IMR-90 (cell line): ENCODE measurements around the gene BRD1. TPM values are rescaled to one million over a fixed set of nuclear protein-coding genes. Genes with fewer than 3 reads are reported as not detected.
A peak's percentile ranks its signal among the peaks of the same experiment; 100 is the strongest.

Experiments used
- ATAC-seq: fragments of 200-7000 bp; cut with Tn5 transposase; 2 replicates; pipeline ENCODE4 v1.9.1; 2020; ENCODE audit warnings: low read depth, mild to moderate bottlenecking, moderate library complexity
- BruUV-seq: library from RNA; stranded (reverse); fragments of 400-500 nt; replicated peaks from 2 replicates; lab custom pipeline; 2021; lab: Mats Ljungman, UMichigan
- CTCF ChIA-PET: fragments of 300-600 bp; formaldehyde crosslinking; extraction: SDS; loops from one replicate; lab custom pipeline; 2021; ENCODE audit warnings: antibody characterized with exemption; lab: Yijun Ruan, JAX
- POLR2A ChIA-PET: fragments of 300-600 bp; sonication (Branson Sonifier 250); formaldehyde crosslinking; loops from one replicate; lab custom pipeline; 2022; ENCODE audit warnings: antibody characterized with exemption; ENCODE audit not compliant: unreplicated experiment; lab: Charles Lee
- DNase-seq: peaks from one replicate; pipeline ENCODE4 v3.0.0; 2013
- H2AFZ ChIP-seq: replicated peaks from 2 replicates; pipeline ENCODE3; 2013; ENCODE audit warnings: low read length, mild to moderate bottlenecking; ENCODE audit not compliant: poor library complexity
- H2AK5ac ChIP-seq: 2 replicates; pipeline ENCODE4 v1.6.1; 2013; ENCODE audit warnings: low read depth, low read length, inconsistent platforms
- H2AK9ac ChIP-seq: replicated peaks from 2 replicates; pipeline ENCODE3; 2013; ENCODE audit warnings: mild to moderate bottlenecking, low read depth, low read length, moderate library complexity; ENCODE audit not compliant: poor library complexity
- H2BK120ac ChIP-seq: 2 replicates; pipeline ENCODE4 v1.6.1; 2013; ENCODE audit warnings: low read depth, low read length, inconsistent platforms
- H2BK15ac ChIP-seq: 3 replicates; pipeline ENCODE4 v1.6.1; 2013; ENCODE audit warnings: low read depth, low read length, inconsistent platforms
- H2BK20ac ChIP-seq: 2 replicates; pipeline ENCODE4 v1.6.1; 2013; ENCODE audit warnings: low read depth, mild to moderate bottlenecking, inconsistent platforms, low read length, moderate library complexity
- H2BK5ac ChIP-seq: 2 replicates; pipeline ENCODE4 v1.6.1; 2013; ENCODE audit warnings: mild to moderate bottlenecking, low read depth, low read length, inconsistent platforms; ENCODE audit not compliant: poor library complexity, severe bottlenecking
- H3K14ac ChIP-seq: replicated peaks from 2 replicates; pipeline ENCODE4 v1.6.1; 2013; ENCODE audit warnings: low read depth, low read length, inconsistent platforms
- H3K18ac ChIP-seq: 2 replicates; pipeline ENCODE4 v1.6.1; 2013; ENCODE audit warnings: low read depth, low read length, control low read depth
- H3K23ac ChIP-seq: 2 replicates; pipeline ENCODE4 v1.6.1; 2013; ENCODE audit warnings: low read depth, low read length, inconsistent platforms
- H3K27ac ChIP-seq: 2 replicates; pipeline ENCODE4 v1.5.1; 2013; ENCODE audit warnings: mild to moderate bottlenecking, control low read depth, low read length; ENCODE audit not compliant: insufficient read depth
- H3K27me3 ChIP-seq: 2 replicates; pipeline ENCODE4 v1.6.1; 2013; ENCODE audit warnings: low read length; ENCODE audit not compliant: control insufficient read depth, insufficient read depth
- H3K36me3 ChIP-seq: 2 replicates; pipeline ENCODE4 v1.6.1; 2013; ENCODE audit warnings: low read length, mixed read lengths; ENCODE audit not compliant: control insufficient read depth, insufficient read depth
- H3K4ac ChIP-seq: 2 replicates; pipeline ENCODE4 v1.6.1; 2013; ENCODE audit warnings: low read depth, low read length, inconsistent platforms
- H3K4me1 ChIP-seq: 2 replicates; pipeline ENCODE4 v1.6.1; 2013; ENCODE audit warnings: low read length, mixed read lengths; ENCODE audit not compliant: control insufficient read depth, insufficient read depth
- H3K4me2 ChIP-seq: 2 replicates; pipeline ENCODE4 v1.6.1; 2013; ENCODE audit warnings: low read depth, mild to moderate bottlenecking, control low read depth, low read length, moderate library complexity
- H3K4me3 ChIP-seq: 2 replicates; pipeline ENCODE4 v1.5.1; 2013; ENCODE audit warnings: low read depth, mild to moderate bottlenecking, control low read depth, low read length, moderate library complexity; ENCODE audit not compliant: insufficient read depth
- H3K56ac ChIP-seq: 2 replicates; pipeline ENCODE4 v1.6.1; 2013; ENCODE audit warnings: low read length, inconsistent platforms; ENCODE audit not compliant: insufficient read depth; ENCODE audit errors: extremely low read depth
- H3K79me1 ChIP-seq, 2 experiments: 2 replicates each; pipeline ENCODE4 v1.6.1; 2013; ENCODE audit warnings: low read length in 2 of 2, inconsistent platforms in 1 of 2, low read depth in 1 of 2
- H3K9ac ChIP-seq: 2 replicates; pipeline ENCODE4 v1.6.1; 2013; ENCODE audit warnings: low read depth, low read length, control low read depth
- H3K9me1 ChIP-seq: 2 replicates; pipeline ENCODE4 v1.6.1; 2013; ENCODE audit warnings: low read length, inconsistent platforms; ENCODE audit not compliant: insufficient read depth
- H3K9me3 ChIP-seq: 2 replicates; pipeline ENCODE4 v1.6.1; 2013; ENCODE audit warnings: low read length; ENCODE audit not compliant: control insufficient read depth, insufficient read depth
- H4K20me1 ChIP-seq: 2 replicates; pipeline ENCODE4 v1.6.1; 2013; ENCODE audit warnings: low read length, inconsistent platforms; ENCODE audit not compliant: insufficient read depth
- H4K5ac ChIP-seq: 2 replicates; pipeline ENCODE4 v1.6.1; 2013; ENCODE audit warnings: mild to moderate bottlenecking, low read depth, low read length, control low read depth
- H4K8ac ChIP-seq, 2 experiments: 2 replicates each; pipeline ENCODE4 v1.6.1; 2013; ENCODE audit warnings: low read depth in 2 of 2, low read length in 2 of 2, control low read depth in 1 of 2, inconsistent platforms in 1 of 2
- H4K91ac ChIP-seq: 2 replicates; pipeline ENCODE4 v1.6.1; 2013; ENCODE audit warnings: low read depth, low read length, inconsistent platforms; ENCODE audit not compliant: insufficient read depth
- BHLHE40 ChIP-seq: fragments of 150-350 bp; IDR thresholded peaks from 2 replicates; pipeline ENCODE4 v1.6.1; 2016; ENCODE audit warnings: mild to moderate bottlenecking, low read depth, low read length
- CHD1 ChIP-seq: IDR thresholded peaks from 2 replicates; pipeline ENCODE4 v1.6.1; 2012; ENCODE audit warnings: low read depth, low read length, improper control_type of control experiment
- MAFK ChIP-seq: IDR thresholded peaks from 2 replicates; pipeline ENCODE4 v1.6.1; 2012; ENCODE audit warnings: low read depth, low read length, improper control_type of control experiment
- MAZ ChIP-seq: IDR thresholded peaks from 2 replicates; pipeline ENCODE4 v1.6.1; 2012; ENCODE audit warnings: low read depth, mild to moderate bottlenecking, low read length, improper control_type of control experiment, moderate library complexity, borderline replicate concordance
- MXI1 ChIP-seq: IDR thresholded peaks from 2 replicates; pipeline ENCODE4 v1.6.1; 2012; ENCODE audit warnings: low read depth, mild to moderate bottlenecking, low read length, moderate library complexity, borderline replicate concordance
- NFE2L2 ChIP-seq: fragments of 150-350 bp; IDR thresholded peaks from 2 replicates; pipeline ENCODE4 v1.6.1; 2016; ENCODE audit warnings: low read depth, mild to moderate bottlenecking, low read length
- POLR2A ChIP-seq: IDR thresholded peaks from 2 replicates; pipeline ENCODE4 v1.6.1; 2012; ENCODE audit warnings: mild to moderate bottlenecking, low read depth, low read length
- RAD21 ChIP-seq: IDR thresholded peaks from 2 replicates; pipeline ENCODE4 v1.6.1; 2012; ENCODE audit warnings: low read length, improper control_type of control experiment
- RCOR1 ChIP-seq: IDR thresholded peaks from 2 replicates; pipeline ENCODE4 v1.6.1; 2012; ENCODE audit warnings: mild to moderate bottlenecking, low read length, improper control_type of control experiment; ENCODE audit not compliant: insufficient replicate concordance
- RFX5 ChIP-seq: IDR thresholded peaks from 2 replicates; pipeline ENCODE4 v1.8.0; 2012; ENCODE audit warnings: low read depth, mild to moderate bottlenecking, low read length, moderate library complexity
- SMC3 ChIP-seq: fragments of 150-350 bp; IDR thresholded peaks from 2 replicates; pipeline ENCODE4 v1.6.1; 2016; ENCODE audit warnings: low read depth, mild to moderate bottlenecking, antibody characterized with exemption, low read length, moderate library complexity
- WGBS, 2 experiments: methylation state at CpG; one replicate each; pipeline versions ENCODE4 v1.1.5 to v1.1.7; 2013; ENCODE audit warnings: missing lambda C conversion rate in 2 of 2; ENCODE audit not compliant: insufficient read length in 1 of 2; ENCODE audit errors: extremely low coverage in 2 of 2; 5-methylcytosine and 5-hydroxymethylcytosine counted together
- dilution Hi-C: fragments of 300-500 bp; cut with HindIII; formaldehyde crosslinking; loops from one replicate; pipeline ENCODE4 v1.14.3; 2018; ENCODE audit warnings: low sequenced_read_pairs; ENCODE audit not compliant: unreplicated experiment
- in situ Hi-C: fragments of 300-500 bp; cut with MboI; formaldehyde crosslinking; loops from 3 replicates; pipeline ENCODE4 v1.14.3; 2019; ENCODE audit warnings: low sequenced_read_pairs, inconsistent platforms, mixed read lengths
- intact Hi-C: fragments of 100-400 bp; cut with micrococcal nuclease; formaldehyde crosslinking; loops from 2 replicates; pipeline ENCODE4 v1.10.0; 2022
- polyA plus RNA-seq, 3 experiments: library from polyadenylated mRNA; depleted of rRNA; stranded (reverse); fragments of >200 nt; gene quantifications; 2 replicates each; pipeline ENCODE4 v1.2.3, GENCODE V29; 2012; ENCODE audit warnings: low replicate concordance in 1 of 3
- total RNA-seq: library from RNA; depleted of rRNA; stranded (reverse); fragments of >200 nt; gene quantifications from 2 replicates; pipeline ENCODE4 v1.2.3, GENCODE V29; 2012
- TF ChIP-seq, protein P1 (sequence below): fragments of 150-350 bp; IDR thresholded peaks from 2 replicates; pipeline ENCODE4 v1.6.1; 2016; ENCODE audit warnings: low read depth, mild to moderate bottlenecking, low read length, moderate library complexity, borderline replicate concordance
- TF ChIP-seq, protein P2 (sequence below): fragments of 150-350 bp; IDR thresholded peaks from 2 replicates; pipeline ENCODE4 v1.6.1; 2017; ENCODE audit warnings: mild to moderate bottlenecking, antibody characterized with exemption, low read length, low read depth

The BRD1 gene
- total and polyA plus RNA-seq, 2 of the 4 experiments (the other 2 are of a cell fraction): 10.0 to 10.6 TPM

DNA sequence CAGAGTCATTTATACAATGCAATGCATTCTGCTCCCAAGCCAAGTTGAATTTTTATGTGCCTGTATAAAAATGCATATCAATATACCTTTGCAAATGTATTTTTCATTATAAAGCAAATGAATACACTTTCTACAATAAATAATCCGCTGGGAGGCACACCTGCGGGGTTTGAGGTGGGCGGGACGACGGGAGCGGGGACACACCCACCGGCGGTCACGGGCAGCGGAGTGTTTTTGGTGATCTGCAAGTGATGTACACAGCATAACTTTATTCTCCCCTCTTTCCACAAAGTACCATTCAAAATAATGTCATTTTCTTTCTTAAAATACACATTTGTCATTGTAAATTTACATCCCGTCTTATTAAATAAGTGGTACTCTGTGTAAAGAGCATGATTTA is 54.1 kb downstream of the BRD1 start:
- no peak overlapping the region for H3K27ac ChIP-seq
- H3K4me1 ChIP-seq: peaks cover 9% of the 10 kb centered on the region
- intact Hi-C loops: no loop called here
- no peaks in the 10 kb centered on the region for H3K9me3 ChIP-seq
- in situ Hi-C loops: no loop called here
- no peak overlapping the region for H4K8ac ChIP-seq
- ATAC-seq: no peak
- no CpG with 5 or more reads among the region's 11 CpGs for WGBS, 2 experiments
- H3K4me3 ChIP-seq: no peak overlapping the region
- H3K14ac ChIP-seq: no peak overlapping the region
- H3K56ac ChIP-seq: no peak overlapping the region
- TF ChIP-seq MAFK: no peak
- TF ChIP-seq POLR2A: no peak
- TF ChIP-seq CHD1: no peak
- TF ChIP-seq MXI1: no peak
- TF ChIP-seq RFX5: no peak
- TF ChIP-seq, protein P1, sequence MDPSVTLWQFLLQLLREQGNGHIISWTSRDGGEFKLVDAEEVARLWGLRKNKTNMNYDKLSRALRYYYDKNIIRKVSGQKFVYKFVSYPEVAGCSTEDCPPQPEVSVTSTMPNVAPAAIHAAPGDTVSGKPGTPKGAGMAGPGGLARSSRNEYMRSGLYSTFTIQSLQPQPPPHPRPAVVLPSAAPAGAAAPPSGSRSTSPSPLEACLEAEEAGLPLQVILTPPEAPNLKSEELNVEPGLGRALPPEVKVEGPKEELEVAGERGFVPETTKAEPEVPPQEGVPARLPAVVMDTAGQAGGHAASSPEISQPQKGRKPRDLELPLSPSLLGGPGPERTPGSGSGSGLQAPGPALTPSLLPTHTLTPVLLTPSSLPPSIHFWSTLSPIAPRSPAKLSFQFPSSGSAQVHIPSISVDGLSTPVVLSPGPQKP: no peak
- no peak for TF ChIP-seq RAD21
- TF ChIP-seq MAZ: no peak
- no peak for TF ChIP-seq SMC3
- TF ChIP-seq NFE2L2: no peak
- TF ChIP-seq, protein P2, sequence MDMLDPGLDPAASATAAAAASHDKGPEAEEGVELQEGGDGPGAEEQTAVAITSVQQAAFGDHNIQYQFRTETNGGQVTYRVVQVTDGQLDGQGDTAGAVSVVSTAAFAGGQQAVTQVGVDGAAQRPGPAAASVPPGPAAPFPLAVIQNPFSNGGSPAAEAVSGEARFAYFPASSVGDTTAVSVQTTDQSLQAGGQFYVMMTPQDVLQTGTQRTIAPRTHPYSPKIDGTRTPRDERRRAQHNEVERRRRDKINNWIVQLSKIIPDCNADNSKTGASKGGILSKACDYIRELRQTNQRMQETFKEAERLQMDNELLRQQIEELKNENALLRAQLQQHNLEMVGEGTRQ: no peak
- no peak for TF ChIP-seq RCOR1
- TF ChIP-seq BHLHE40: no peak
- peaks cover 0 to 16% of the 10 kb centered on the region in 2 experiments; a peak in 1 of 4 replicates for H3K79me1 ChIP-seq
- no peak overlapping the region for H2AK9ac ChIP-seq
- H2BK5ac ChIP-seq: no peak overlapping the region
- no peaks in the 10 kb centered on the region for H3K9me1 ChIP-seq
- no peak overlapping the region for H2BK20ac ChIP-seq
- ChIA-PET POLR2A (no interaction called here), CTCF (interaction anchor here (0.7 to 0.8 kb wide), 2 partner anchors 17 to 258 kb away, joined by 3 read pairs; no protein-coding TSS in a partner anchor)
- dilution Hi-C loops: no loop called here
- no peaks in the 10 kb centered on the region for H3K27me3 ChIP-seq
- no peak overlapping the region for H4K5ac ChIP-seq
- BruUV-seq: TSS peak; percentile 93
- peaks cover 27% of the 10 kb centered on the region for H4K20me1 ChIP-seq
- H3K4ac ChIP-seq: no peak overlapping the region
- H2BK15ac ChIP-seq: no peak overlapping the region
- no peak overlapping the region for H2AK5ac ChIP-seq
- no peak overlapping the region for H3K9ac ChIP-seq
- no peak overlapping the region for H3K4me2 ChIP-seq
- no peak overlapping the region for H4K91ac ChIP-seq
- H3K23ac ChIP-seq: no peak overlapping the region
- no peak overlapping the region for H2BK120ac ChIP-seq
- H3K36me3 ChIP-seq: peaks cover 52% of the 10 kb centered on the region
- no peak for DNase-seq
- no peak overlapping the region for H3K18ac ChIP-seq
- H2AFZ ChIP-seq: no peak overlapping the region
